Measurements from ENCODE around the gene FAM98A. TPM values are rescaled to one million over a fixed set of nuclear protein-coding genes. Genes with fewer than 3 reads are reported as not detected.
A peak's percentile ranks its signal among the peaks of the same experiment; 100 is the strongest.

Gene FAM98A
- total RNA-seq, 1 experiment from 2014 or later, result 22.4 TPM

DNA sequence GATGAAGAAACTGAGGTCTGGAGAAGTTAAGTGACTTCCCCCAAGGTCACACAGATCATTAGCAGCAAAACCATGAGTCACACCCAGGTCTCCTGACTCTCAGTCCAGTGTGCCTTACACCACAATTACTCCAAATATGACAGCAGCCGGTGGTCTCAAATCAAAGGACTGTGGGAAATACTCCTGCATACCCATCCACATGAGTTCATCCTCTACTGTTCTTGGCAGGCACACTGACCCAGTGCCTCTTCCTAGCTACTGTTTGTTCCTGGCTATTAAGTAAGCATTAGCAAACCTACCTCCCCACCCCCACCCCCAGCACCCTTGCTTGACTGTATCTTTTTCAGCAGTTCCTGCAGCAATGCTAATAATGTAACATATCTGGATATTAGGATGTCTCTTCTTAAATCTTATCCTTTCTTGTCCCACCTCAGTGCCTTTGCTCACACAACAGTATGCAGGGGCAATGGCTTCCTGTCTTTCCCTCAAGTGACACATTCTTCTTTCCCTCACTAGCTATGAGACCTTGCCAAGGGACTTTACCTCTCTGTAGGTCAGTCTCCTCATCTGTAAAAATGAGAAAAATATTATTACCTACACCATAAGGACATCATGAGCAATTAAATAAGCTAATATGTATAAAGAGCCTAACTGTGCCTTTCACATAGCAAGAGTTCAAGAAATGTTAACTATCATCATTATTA lies 46.2 kb downstream of the FAM98A start:
- Histone ChIP-seq H3F3A (ENCODE audit: low read length, unreplicated experiment) (no peaks in the 10 kb centered on the region), H3K9me3 (ENCODE audit: low read length) (no peaks in the 10 kb centered on the region), H3K79me2 (ENCODE audit: low read length) (no peaks in the 10 kb centered on the region), H3K27me3 (ENCODE audit: low read length) (no peaks in the 10 kb centered on the region), H3K4me2 (ENCODE audit: low read length) (no peak overlapping the region), H3K27ac (ENCODE audit: low read length) (no peak overlapping the region), H3K9ac (ENCODE audit: low read length) (no peak overlapping the region), H3K9me2 (replicated peaks; ENCODE audit: low read length) (no peaks in the 10 kb centered on the region), H3K4me3 (ENCODE audit: low read length) (no peak overlapping the region), H4K20me1 (ENCODE audit: low read length) (no peaks in the 10 kb centered on the region), H3K4me1 (ENCODE audit: insufficient read depth, low read length) (peaks cover 7% of the 10 kb centered on the region), H2AFZ (ENCODE audit: low read length) (no peak overlapping the region), H3K36me3 (ENCODE audit: low read depth, low read length) (no peaks in the 10 kb centered on the region)
- BruUV-seq (replicated peaks), result no TSS peak
- peak; percentile 67 for ATAC-seq
- TF ChIP-seq EZH2phosphoT487 (IDR thresholded peaks at IDR 0.05; ENCODE audit: borderline replicate concordance, low read length) (no peak), EZH2 (IDR thresholded peaks at IDR 0.05; ENCODE audit: low read length, unreplicated experiment) (no peak)
- TF ChIP-seq, protein P1, sequence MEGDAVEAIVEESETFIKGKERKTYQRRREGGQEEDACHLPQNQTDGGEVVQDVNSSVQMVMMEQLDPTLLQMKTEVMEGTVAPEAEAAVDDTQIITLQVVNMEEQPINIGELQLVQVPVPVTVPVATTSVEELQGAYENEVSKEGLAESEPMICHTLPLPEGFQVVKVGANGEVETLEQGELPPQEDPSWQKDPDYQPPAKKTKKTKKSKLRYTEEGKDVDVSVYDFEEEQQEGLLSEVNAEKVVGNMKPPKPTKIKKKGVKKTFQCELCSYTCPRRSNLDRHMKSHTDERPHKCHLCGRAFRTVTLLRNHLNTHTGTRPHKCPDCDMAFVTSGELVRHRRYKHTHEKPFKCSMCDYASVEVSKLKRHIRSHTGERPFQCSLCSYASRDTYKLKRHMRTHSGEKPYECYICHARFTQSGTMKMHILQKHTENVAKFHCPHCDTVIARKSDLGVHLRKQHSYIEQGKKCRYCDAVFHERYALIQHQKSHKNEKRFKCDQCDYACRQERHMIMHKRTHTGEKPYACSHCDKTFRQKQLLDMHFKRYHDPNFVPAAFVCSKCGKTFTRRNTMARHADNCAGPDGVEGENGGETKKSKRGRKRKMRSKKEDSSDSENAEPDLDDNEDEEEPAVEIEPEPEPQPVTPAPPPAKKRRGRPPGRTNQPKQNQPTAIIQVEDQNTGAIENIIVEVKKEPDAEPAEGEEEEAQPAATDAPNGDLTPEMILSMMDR (conservative IDR thresholded peaks at IDR 0.05; ENCODE audit: low read depth, low read length), result no peak
- peak; percentile 43 for DNase-seq
- ChIA-PET CTCF (interaction anchor here (0.7 kb wide), 1 partner anchor 122 kb away, joined by 3 read pairs; no protein-coding TSS in a partner anchor), POLR2A (ENCODE audit: unreplicated experiment) (no interaction called here)
- intact Hi-C loops (cut with micrococcal nuclease), result no loop called here

DNA sequence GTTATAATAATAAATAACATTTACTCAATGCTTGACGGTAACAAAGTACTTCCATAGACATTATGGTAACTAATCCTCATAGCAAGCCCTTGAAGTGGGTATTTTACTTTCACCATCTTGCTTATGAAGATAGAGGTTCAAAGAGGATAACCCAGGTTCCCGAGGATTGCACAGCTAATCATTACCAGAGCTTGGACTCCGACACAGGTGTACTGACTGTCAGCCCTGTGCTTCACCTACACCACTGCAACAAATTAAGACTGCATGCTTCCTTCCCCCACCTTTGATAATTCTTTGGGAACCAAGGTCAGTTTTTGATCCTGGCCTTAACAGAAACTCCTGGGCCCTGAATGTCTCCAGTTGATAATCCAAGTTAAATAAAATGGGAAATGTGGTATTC lies 48.9 kb downstream of the FAM98A start:
- no peaks in the 10 kb centered on the region for H3K9me3 ChIP-seq (ENCODE audit: low read length)
- ChIA-PET CTCF (no interaction called here), POLR2A (ENCODE audit: unreplicated experiment) (no interaction called here)
- no peak overlapping the region for H3K4me3 ChIP-seq (ENCODE audit: low read length)
- peaks cover 7% of the 10 kb centered on the region for H3K4me1 ChIP-seq (ENCODE audit: insufficient read depth, low read length)
- H3K9ac ChIP-seq (ENCODE audit: low read length), result no peak overlapping the region
- H3K4me2 ChIP-seq (ENCODE audit: low read length), result no peak overlapping the region
- ATAC-seq, result no peak
- no peak overlapping the region for H3K27ac ChIP-seq (ENCODE audit: low read length)
- no peaks in the 10 kb centered on the region for H3K9me2 ChIP-seq (replicated peaks; ENCODE audit: low read length)
- H3F3A ChIP-seq (ENCODE audit: low read length, unreplicated experiment), result no peaks in the 10 kb centered on the region
- no peak overlapping the region for H2AFZ ChIP-seq (ENCODE audit: low read length)
- H3K36me3 ChIP-seq (ENCODE audit: low read depth, low read length), result no peaks in the 10 kb centered on the region
- no peaks in the 10 kb centered on the region for H4K20me1 ChIP-seq (ENCODE audit: low read length)
- no TSS peak for BruUV-seq (replicated peaks)
- DNase-seq, result no peak
- no peaks in the 10 kb centered on the region for H3K27me3 ChIP-seq (ENCODE audit: low read length)
- intact Hi-C loops (cut with micrococcal nuclease), result no loop called here
- H3K79me2 ChIP-seq (ENCODE audit: low read length), result no peaks in the 10 kb centered on the region
- TF ChIP-seq EZH2phosphoT487 (IDR thresholded peaks at IDR 0.05; ENCODE audit: borderline replicate concordance, low read length) (no peak), EZH2 (IDR thresholded peaks at IDR 0.05; ENCODE audit: low read length, unreplicated experiment) (no peak)
- TF ChIP-seq, protein P1 (conservative IDR thresholded peaks at IDR 0.05; ENCODE audit: low read depth, low read length), result no peak

DNA sequence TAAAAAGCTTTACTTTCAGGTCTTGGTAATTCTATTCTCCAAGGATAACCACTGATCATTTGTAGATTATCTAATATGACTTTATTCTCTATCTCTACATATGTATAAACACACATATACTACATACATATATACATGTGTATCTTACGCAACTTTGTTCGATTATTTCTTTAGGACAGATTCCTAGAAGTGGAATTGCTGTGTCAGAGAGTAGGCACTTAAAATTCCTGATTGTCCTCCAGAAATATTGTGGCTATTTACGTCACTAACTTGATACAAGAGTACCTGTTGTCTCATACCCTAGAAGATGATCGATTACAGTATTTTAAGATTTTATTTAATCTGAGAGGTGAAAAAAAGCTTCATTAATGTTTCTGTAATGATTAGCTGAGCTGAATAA lies 57.9 kb downstream of the FAM98A start:
- Histone ChIP-seq H2AFZ (ENCODE audit: low read length) (no peak overlapping the region), H4K20me1 (ENCODE audit: low read length) (no peaks in the 10 kb centered on the region), H3K4me1 (ENCODE audit: insufficient read depth, low read length) (no peaks in the 10 kb centered on the region), H3K27ac (ENCODE audit: low read length) (no peak overlapping the region), H3K9me3 (ENCODE audit: low read length) (no peaks in the 10 kb centered on the region), H3K9me2 (replicated peaks; ENCODE audit: low read length) (no peaks in the 10 kb centered on the region), H3K27me3 (ENCODE audit: low read length) (no peaks in the 10 kb centered on the region), H3F3A (ENCODE audit: low read length, unreplicated experiment) (no peaks in the 10 kb centered on the region), H3K36me3 (ENCODE audit: low read depth, low read length) (no peaks in the 10 kb centered on the region), H3K79me2 (ENCODE audit: low read length) (no peaks in the 10 kb centered on the region), H3K4me2 (ENCODE audit: low read length) (no peak overlapping the region), H3K9ac (ENCODE audit: low read length) (no peak overlapping the region), H3K4me3 (ENCODE audit: low read length) (no peak overlapping the region)
- POLR2A ChIA-PET (ENCODE audit: unreplicated experiment), result no interaction called here
- ATAC-seq (no peak), DNase-seq (no peak)
- TF ChIP-seq EZH2phosphoT487 (IDR thresholded peaks at IDR 0.05; ENCODE audit: borderline replicate concordance, low read length) (no peak), EZH2 (IDR thresholded peaks at IDR 0.05; ENCODE audit: low read length, unreplicated experiment) (no peak)
- TF ChIP-seq, protein P1 (conservative IDR thresholded peaks at IDR 0.05; ENCODE audit: low read depth, low read length), result no peak
- intact Hi-C loops (cut with micrococcal nuclease), result no loop called here
- CTCF ChIA-PET, result no interaction called here
- no TSS peak for BruUV-seq (replicated peaks)
